ENCODE data around the gene EDC3.
"Not testable (repeated sequence)": the region's sequence is repeated elsewhere in the genome, so short reads cannot be mapped to it uniquely, and the experiment has no call there.

Gene EDC3

GRCh38 chr15:74695597-74696397 is at the start of gene EDC3:
TSS of gene EDC3 (minus strand) at chr15:74696024. CDS start at chr15:74675124, 20,900 bp downstream.
- DNase-seq = peak; percentile 88

- DNase-seq = no peak
Observed at GRCh38 chr15:74742422-74742821, 46.6 kb upstream of the EDC3 start.

- not testable (repeated sequence) for DNase-seq
Observed at GRCh38 chr15:74738239-74738638, 42.4 kb upstream of the EDC3 start.

GRCh38 chr15:74735305-74735704 is 39.5 kb upstream of the EDC3 start:
- DNase-seq = no peak

- no peak for DNase-seq
Observed at GRCh38 chr15:74733269-74733668, 37.4 kb upstream of the EDC3 start.

GRCh38 chr15:74732846-74733245 is 37.0 kb upstream of the EDC3 start:
- DNase-seq = no peak

GRCh38 chr15:74730619-74731316 is 34.9 kb upstream of the EDC3 start:
- DNase-seq = no peak

- DNase-seq = not testable (repeated sequence)
Observed at GRCh38 chr15:74729372-74729771, 33.5 kb upstream of the EDC3 start.

GRCh38 chr15:74728699-74729098 is 32.9 kb upstream of the EDC3 start:
- DNase-seq = not testable (repeated sequence)

- DNase-seq = no peak
Observed at GRCh38 chr15:74727727-74728126, 31.9 kb upstream of the EDC3 start.

GRCh38 chr15:74726774-74727164 is 30.9 kb upstream of the EDC3 start:
- peak; percentile 11 for DNase-seq

GRCh38 chr15:74725845-74726773 is 30.3 kb upstream of the EDC3 start:
- peak; percentile 55 for DNase-seq

GRCh38 chr15:74725225-74725774 is 29.5 kb upstream of the EDC3 start, which contains the start of gene CYP1A1:
TSS of gene CYP1A1 (minus strand) at chr15:74725528. CDS start at chr15:74723097, 2,431 bp downstream.
- DNase-seq = peak; percentile 31

GRCh38 chr15:74724570-74725224 is 28.9 kb upstream of the EDC3 start:
- DNase-seq = no peak

- peak; percentile 27 for DNase-seq
Observed at GRCh38 chr15:74723754-74724334, 28.0 kb upstream of the EDC3 start.

GRCh38 chr15:74723187-74723586 is 27.4 kb upstream of the EDC3 start:
- DNase-seq = no peak

- DNase-seq = no peak
Observed at GRCh38 chr15:74722591-74722990, 26.8 kb upstream of the EDC3 start.

- DNase-seq = no peak
Observed at GRCh38 chr15:74716651-74717050, 20.8 kb upstream of the EDC3 start.

- DNase-seq = no peak
Observed at GRCh38 chr15:74712311-74712710, 16.5 kb upstream of the EDC3 start.

- DNase-seq = no peak
Observed at GRCh38 chr15:74710319-74711094, 14.7 kb upstream of the EDC3 start.

GRCh38 chr15:74709892-74710291 is 14.1 kb upstream of the EDC3 start:
- no peak for DNase-seq
